IMR-90 (cell line): Measurements from ENCODE around the gene GALNT9. TPM values are rescaled to one million over a fixed set of nuclear protein-coding genes. Genes with fewer than 3 reads are reported as not detected.

Experiments used
- ATAC-seq: fragments of 200-7000 bp; cut with Tn5 transposase; 2 replicates; pipeline ENCODE4 v1.9.1; 2020; ENCODE audit warnings: low read depth, mild to moderate bottlenecking, moderate library complexity
- BruUV-seq: library from RNA; stranded (reverse); fragments of 400-500 nt; replicated peaks from 2 replicates; lab custom pipeline; 2021; lab: Mats Ljungman, UMichigan
- CTCF ChIA-PET: fragments of 300-600 bp; formaldehyde crosslinking; extraction: SDS; loops from one replicate; lab custom pipeline; 2021; ENCODE audit warnings: antibody characterized with exemption; lab: Yijun Ruan, JAX
- POLR2A ChIA-PET: fragments of 300-600 bp; sonication (Branson Sonifier 250); formaldehyde crosslinking; loops from one replicate; lab custom pipeline; 2022; ENCODE audit warnings: antibody characterized with exemption; ENCODE audit not compliant: unreplicated experiment; lab: Charles Lee
- DNase-seq: peaks from one replicate; pipeline ENCODE4 v3.0.0; 2013
- H2AFZ ChIP-seq: replicated peaks from 2 replicates; pipeline ENCODE3; 2013; ENCODE audit warnings: low read length, mild to moderate bottlenecking; ENCODE audit not compliant: poor library complexity
- H2AK5ac ChIP-seq: 2 replicates; pipeline ENCODE4 v1.6.1; 2013; ENCODE audit warnings: low read depth, low read length, inconsistent platforms
- H2AK9ac ChIP-seq: replicated peaks from 2 replicates; pipeline ENCODE3; 2013; ENCODE audit warnings: mild to moderate bottlenecking, low read depth, low read length, moderate library complexity; ENCODE audit not compliant: poor library complexity
- H2BK120ac ChIP-seq: 2 replicates; pipeline ENCODE4 v1.6.1; 2013; ENCODE audit warnings: low read depth, low read length, inconsistent platforms
- H2BK15ac ChIP-seq: 3 replicates; pipeline ENCODE4 v1.6.1; 2013; ENCODE audit warnings: low read depth, low read length, inconsistent platforms
- H2BK20ac ChIP-seq: 2 replicates; pipeline ENCODE4 v1.6.1; 2013; ENCODE audit warnings: low read depth, mild to moderate bottlenecking, inconsistent platforms, low read length, moderate library complexity
- H2BK5ac ChIP-seq: 2 replicates; pipeline ENCODE4 v1.6.1; 2013; ENCODE audit warnings: mild to moderate bottlenecking, low read depth, low read length, inconsistent platforms; ENCODE audit not compliant: poor library complexity, severe bottlenecking
- H3K14ac ChIP-seq: replicated peaks from 2 replicates; pipeline ENCODE4 v1.6.1; 2013; ENCODE audit warnings: low read depth, low read length, inconsistent platforms
- H3K18ac ChIP-seq: 2 replicates; pipeline ENCODE4 v1.6.1; 2013; ENCODE audit warnings: low read depth, low read length, control low read depth
- H3K23ac ChIP-seq: 2 replicates; pipeline ENCODE4 v1.6.1; 2013; ENCODE audit warnings: low read depth, low read length, inconsistent platforms
- H3K27ac ChIP-seq: 2 replicates; pipeline ENCODE4 v1.5.1; 2013; ENCODE audit warnings: mild to moderate bottlenecking, control low read depth, low read length; ENCODE audit not compliant: insufficient read depth
- H3K27me3 ChIP-seq: 2 replicates; pipeline ENCODE4 v1.6.1; 2013; ENCODE audit warnings: low read length; ENCODE audit not compliant: control insufficient read depth, insufficient read depth
- H3K36me3 ChIP-seq: 2 replicates; pipeline ENCODE4 v1.6.1; 2013; ENCODE audit warnings: low read length, mixed read lengths; ENCODE audit not compliant: control insufficient read depth, insufficient read depth
- H3K4ac ChIP-seq: 2 replicates; pipeline ENCODE4 v1.6.1; 2013; ENCODE audit warnings: low read depth, low read length, inconsistent platforms
- H3K4me1 ChIP-seq: 2 replicates; pipeline ENCODE4 v1.6.1; 2013; ENCODE audit warnings: low read length, mixed read lengths; ENCODE audit not compliant: control insufficient read depth, insufficient read depth
- H3K4me2 ChIP-seq: 2 replicates; pipeline ENCODE4 v1.6.1; 2013; ENCODE audit warnings: low read depth, mild to moderate bottlenecking, control low read depth, low read length, moderate library complexity
- H3K4me3 ChIP-seq: 2 replicates; pipeline ENCODE4 v1.5.1; 2013; ENCODE audit warnings: low read depth, mild to moderate bottlenecking, control low read depth, low read length, moderate library complexity; ENCODE audit not compliant: insufficient read depth
- H3K56ac ChIP-seq: 2 replicates; pipeline ENCODE4 v1.6.1; 2013; ENCODE audit warnings: low read length, inconsistent platforms; ENCODE audit not compliant: insufficient read depth; ENCODE audit errors: extremely low read depth
- H3K79me1 ChIP-seq, 2 experiments: 2 replicates each; pipeline ENCODE4 v1.6.1; 2013; ENCODE audit warnings: low read length in 2 of 2, inconsistent platforms in 1 of 2, low read depth in 1 of 2
- H3K9ac ChIP-seq: 2 replicates; pipeline ENCODE4 v1.6.1; 2013; ENCODE audit warnings: low read depth, low read length, control low read depth
- H3K9me1 ChIP-seq: 2 replicates; pipeline ENCODE4 v1.6.1; 2013; ENCODE audit warnings: low read length, inconsistent platforms; ENCODE audit not compliant: insufficient read depth
- H3K9me3 ChIP-seq: 2 replicates; pipeline ENCODE4 v1.6.1; 2013; ENCODE audit warnings: low read length; ENCODE audit not compliant: control insufficient read depth, insufficient read depth
- H4K20me1 ChIP-seq: 2 replicates; pipeline ENCODE4 v1.6.1; 2013; ENCODE audit warnings: low read length, inconsistent platforms; ENCODE audit not compliant: insufficient read depth
- H4K5ac ChIP-seq: 2 replicates; pipeline ENCODE4 v1.6.1; 2013; ENCODE audit warnings: mild to moderate bottlenecking, low read depth, low read length, control low read depth
- H4K8ac ChIP-seq, 2 experiments: 2 replicates each; pipeline ENCODE4 v1.6.1; 2013; ENCODE audit warnings: low read depth in 2 of 2, low read length in 2 of 2, control low read depth in 1 of 2, inconsistent platforms in 1 of 2
- H4K91ac ChIP-seq: 2 replicates; pipeline ENCODE4 v1.6.1; 2013; ENCODE audit warnings: low read depth, low read length, inconsistent platforms; ENCODE audit not compliant: insufficient read depth
- BHLHE40 ChIP-seq: fragments of 150-350 bp; IDR thresholded peaks from 2 replicates; pipeline ENCODE4 v1.6.1; 2016; ENCODE audit warnings: mild to moderate bottlenecking, low read depth, low read length
- CEBPB ChIP-seq: IDR thresholded peaks from 2 replicates; pipeline ENCODE4 v1.6.1; 2012; ENCODE audit warnings: low read depth, low read length, improper control_type of control experiment
- CHD1 ChIP-seq: IDR thresholded peaks from 2 replicates; pipeline ENCODE4 v1.6.1; 2012; ENCODE audit warnings: low read depth, low read length, improper control_type of control experiment
- CTCF ChIP-seq: conservative IDR thresholded peaks from 2 replicates; pipeline ENCODE4 v1.5.1; 2012; ENCODE audit warnings: mild to moderate bottlenecking, low read depth, low read length, improper control_type of control experiment
- ELK1 ChIP-seq: fragments of 150-350 bp; IDR thresholded peaks from 2 replicates; pipeline ENCODE4 v1.6.1; 2016; ENCODE audit warnings: low read depth, mild to moderate bottlenecking, low read length, moderate library complexity, borderline replicate concordance
- FOS ChIP-seq: fragments of 150-350 bp; IDR thresholded peaks from 2 replicates; pipeline ENCODE4 v1.6.1; 2016; ENCODE audit warnings: low read depth, low read length
- MAZ ChIP-seq: IDR thresholded peaks from 2 replicates; pipeline ENCODE4 v1.6.1; 2012; ENCODE audit warnings: low read depth, mild to moderate bottlenecking, low read length, improper control_type of control experiment, moderate library complexity, borderline replicate concordance
- MXI1 ChIP-seq: IDR thresholded peaks from 2 replicates; pipeline ENCODE4 v1.6.1; 2012; ENCODE audit warnings: low read depth, mild to moderate bottlenecking, low read length, moderate library complexity, borderline replicate concordance
- NFE2L2 ChIP-seq: fragments of 150-350 bp; IDR thresholded peaks from 2 replicates; pipeline ENCODE4 v1.6.1; 2016; ENCODE audit warnings: low read depth, mild to moderate bottlenecking, low read length
- POLR2A ChIP-seq: IDR thresholded peaks from 2 replicates; pipeline ENCODE4 v1.6.1; 2012; ENCODE audit warnings: mild to moderate bottlenecking, low read depth, low read length
- RAD21 ChIP-seq: IDR thresholded peaks from 2 replicates; pipeline ENCODE4 v1.6.1; 2012; ENCODE audit warnings: low read length, improper control_type of control experiment
- RCOR1 ChIP-seq: IDR thresholded peaks from 2 replicates; pipeline ENCODE4 v1.6.1; 2012; ENCODE audit warnings: mild to moderate bottlenecking, low read length, improper control_type of control experiment; ENCODE audit not compliant: insufficient replicate concordance
- RFX5 ChIP-seq: IDR thresholded peaks from 2 replicates; pipeline ENCODE4 v1.8.0; 2012; ENCODE audit warnings: low read depth, mild to moderate bottlenecking, low read length, moderate library complexity
- SMC3 ChIP-seq: fragments of 150-350 bp; IDR thresholded peaks from 2 replicates; pipeline ENCODE4 v1.6.1; 2016; ENCODE audit warnings: low read depth, mild to moderate bottlenecking, antibody characterized with exemption, low read length, moderate library complexity
- USF2 ChIP-seq: fragments of 150-350 bp; IDR thresholded peaks from 2 replicates; pipeline ENCODE4 v1.6.1; 2017; ENCODE audit warnings: mild to moderate bottlenecking, antibody characterized with exemption, low read length, low read depth
- WGBS, 2 experiments: methylation state at CpG; one replicate each; pipeline versions ENCODE4 v1.1.5 to v1.1.7; 2013; ENCODE audit warnings: missing lambda C conversion rate in 2 of 2; ENCODE audit not compliant: insufficient read length in 1 of 2; ENCODE audit errors: extremely low coverage in 2 of 2; 5-methylcytosine and 5-hydroxymethylcytosine counted together
- dilution Hi-C: fragments of 300-500 bp; cut with HindIII; formaldehyde crosslinking; loops from one replicate; pipeline ENCODE4 v1.14.3; 2018; ENCODE audit warnings: low sequenced_read_pairs; ENCODE audit not compliant: unreplicated experiment
- in situ Hi-C: fragments of 300-500 bp; cut with MboI; formaldehyde crosslinking; loops from 3 replicates; pipeline ENCODE4 v1.14.3; 2019; ENCODE audit warnings: low sequenced_read_pairs, inconsistent platforms, mixed read lengths
- intact Hi-C: fragments of 100-400 bp; cut with micrococcal nuclease; formaldehyde crosslinking; loops from 2 replicates; pipeline ENCODE4 v1.10.0; 2022
- polyA plus RNA-seq, 3 experiments: library from polyadenylated mRNA; depleted of rRNA; stranded (reverse); fragments of >200 nt; gene quantifications; 2 replicates each; pipeline ENCODE4 v1.2.3, GENCODE V29; 2012; ENCODE audit warnings: low replicate concordance in 1 of 3
- total RNA-seq: library from RNA; depleted of rRNA; stranded (reverse); fragments of >200 nt; gene quantifications from 2 replicates; pipeline ENCODE4 v1.2.3, GENCODE V29; 2012

Gene GALNT9
- total and polyA plus RNA-seq, 2 of the 4 experiments (the other 2 are of a cell fraction) = under 0.01 to 0.12 TPM

- H4K5ac ChIP-seq = no peak overlapping the region
- TF ChIP-seq NFE2L2 = no peak
- no peak for TF ChIP-seq USF2
- TF ChIP-seq CTCF = no peak
- no peak for TF ChIP-seq MAZ
- no peak for TF ChIP-seq RFX5
- TF ChIP-seq ELK1 = no peak
- no peak for TF ChIP-seq MXI1
- no peak for TF ChIP-seq CEBPB
- no peak for TF ChIP-seq SMC3
- TF ChIP-seq CHD1 = no peak
- TF ChIP-seq POLR2A = no peak
- no peak for TF ChIP-seq BHLHE40
- no peak for TF ChIP-seq RAD21
- no peak for TF ChIP-seq FOS
- TF ChIP-seq RCOR1 = no peak
- H3K9me3 ChIP-seq = no peaks in the 10 kb centered on the region
- H3K14ac ChIP-seq = no peak overlapping the region
- no peaks in the 10 kb centered on the region for H3K36me3 ChIP-seq
- in situ Hi-C loops (no loop called here), intact Hi-C loops (no loop called here), dilution Hi-C loops (no loop called here)
- no peak overlapping the region for H3K4me2 ChIP-seq
- H3K23ac ChIP-seq = no peak overlapping the region
- no peak overlapping the region for H4K8ac ChIP-seq
- H3K9ac ChIP-seq = no peak overlapping the region
- H2AFZ ChIP-seq = no peak overlapping the region
- no TSS peak for BruUV-seq
- no peak overlapping the region for H2BK5ac ChIP-seq
- no peaks in the 10 kb centered on the region; the same call in 1 of the 2 replicates for H4K20me1 ChIP-seq
- DNase-seq = no peak
- no peak overlapping the region for H3K27ac ChIP-seq
- no peak overlapping the region for H3K56ac ChIP-seq
- no peak overlapping the region for H2BK20ac ChIP-seq
- no peak overlapping the region for H4K91ac ChIP-seq
- H3K18ac ChIP-seq = no peak overlapping the region
- no peaks in the 10 kb centered on the region; the same call in 1 of the 2 replicates for H3K9me1 ChIP-seq
- 78% methylated on average over 10 of the region's 31 CpGs; no CpG with 5 or more reads in 1 of the 2 experiments for WGBS, 2 experiments
- H3K4ac ChIP-seq = no peak overlapping the region
- H3K27me3 ChIP-seq = peaks cover 32% of the 10 kb centered on the region; the same call in 1 of the 2 replicates
- no peak overlapping the region for H3K4me3 ChIP-seq
- CTCF ChIA-PET = no interaction called here
- no peaks in the 10 kb centered on the region for H3K79me1 ChIP-seq
- H2BK15ac ChIP-seq = no peak overlapping the region
- POLR2A ChIA-PET = no interaction called here
- H2AK5ac ChIP-seq = no peak overlapping the region
- H2BK120ac ChIP-seq = no peak overlapping the region
- H3K4me1 ChIP-seq = peaks cover 8% of the 10 kb centered on the region; the same call in 1 of the 2 replicates
- no peak overlapping the region for H2AK9ac ChIP-seq
- no peak for ATAC-seq
Measured at GRCh38 chr12:132168311-132169031, 160.9 kb downstream of the GALNT9 start.
